Mesodermal cell (in vitro differentiated cells): Measurements from ENCODE around the gene CHAT.

ENCODE experiments used
- H3K27ac ChIP-seq: 2 replicates; pipeline ENCODE4 v1.7.0; 2013; ENCODE audit warnings: mild to moderate bottlenecking, low read depth, low read length, moderate library complexity; ENCODE audit not compliant: severe bottlenecking
- H3K36me3 ChIP-seq: 2 replicates; pipeline ENCODE4 v1.7.1; 2013; ENCODE audit warnings: mild to moderate bottlenecking, low read length, moderate library complexity; ENCODE audit not compliant: control insufficient read depth, insufficient read depth
- H3K4me1 ChIP-seq: one replicate; pipeline ENCODE4 v1.7.1; 2013; ENCODE audit warnings: mild to moderate bottlenecking, low read length; ENCODE audit not compliant: insufficient read depth, control insufficient read depth, poor library complexity, severe bottlenecking
- H3K4me3 ChIP-seq: 2 replicates; pipeline ENCODE4 v1.7.0; 2013; ENCODE audit warnings: low read length, control low read depth, mild to moderate bottlenecking; ENCODE audit not compliant: insufficient read depth, poor library complexity, severe bottlenecking; ENCODE audit errors: extremely low read depth
- H3K9me3 ChIP-seq: 2 replicates; pipeline ENCODE4 v1.7.1; 2013; ENCODE audit warnings: mild to moderate bottlenecking, low read length, moderate library complexity; ENCODE audit not compliant: control insufficient read depth
- WGBS, 2 experiments: methylation state at CpG; one replicate each; pipeline ENCODE4 v1.1.5; 2013; ENCODE audit warnings: missing lambda C conversion rate in 2 of 2; ENCODE audit not compliant: insufficient coverage in 2 of 2; 5-methylcytosine and 5-hydroxymethylcytosine counted together

The CHAT gene

DNA sequence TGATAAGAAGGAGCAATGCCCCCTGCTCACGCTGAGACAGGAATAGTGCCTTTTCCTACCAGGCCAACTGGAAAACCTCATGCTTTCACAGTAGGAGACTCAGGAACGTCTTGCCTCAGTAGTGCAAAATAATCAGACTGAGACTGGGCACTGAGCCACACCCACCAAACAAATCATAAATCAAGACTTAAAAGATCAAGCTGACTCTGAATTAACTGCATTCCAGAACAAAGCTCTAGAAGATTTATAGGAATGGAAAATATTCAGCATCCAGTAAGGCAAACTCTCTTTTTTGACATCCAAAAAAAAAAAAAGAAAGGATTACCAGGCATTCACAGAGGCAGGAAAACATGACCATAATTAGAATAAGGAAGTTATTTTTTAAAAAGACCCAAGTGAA is 34.2 kb upstream of the CHAT start:
- Histone ChIP-seq H3K9me3 (no peaks in the 10 kb centered on the region), H3K36me3 (no peaks in the 10 kb centered on the region), H3K4me3 (no peak overlapping the region), H3K27ac (no peak overlapping the region), H3K4me1 (no peaks in the 10 kb centered on the region)
- 93 to 100% methylated on average over 1 to 2 of the region's 2 CpGs for WGBS, 2 experiments

DNA sequence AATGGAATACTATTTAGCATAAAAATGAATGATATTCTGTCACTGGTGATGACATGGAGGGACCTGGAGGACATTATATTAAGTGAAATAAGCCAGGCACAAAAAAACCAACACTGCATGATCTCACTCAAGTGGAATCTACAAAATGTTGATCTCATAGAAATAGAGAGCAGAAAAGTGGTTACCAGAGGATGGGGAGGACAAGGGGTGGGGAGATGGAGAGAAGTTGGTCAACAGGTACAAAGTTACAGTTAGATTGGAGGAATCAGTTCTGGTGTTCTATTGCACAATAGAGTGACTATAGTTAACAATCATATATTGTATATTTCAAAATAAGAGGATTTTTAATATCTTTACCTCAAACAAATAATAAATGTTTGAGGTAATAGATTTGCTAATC is 28.4 kb upstream of the CHAT start:
- Histone ChIP-seq H3K4me3 (no peak overlapping the region), H3K9me3 (no peaks in the 10 kb centered on the region), H3K27ac (no peak overlapping the region), H3K4me1 (no peaks in the 10 kb centered on the region), H3K36me3 (no peaks in the 10 kb centered on the region)

DNA sequence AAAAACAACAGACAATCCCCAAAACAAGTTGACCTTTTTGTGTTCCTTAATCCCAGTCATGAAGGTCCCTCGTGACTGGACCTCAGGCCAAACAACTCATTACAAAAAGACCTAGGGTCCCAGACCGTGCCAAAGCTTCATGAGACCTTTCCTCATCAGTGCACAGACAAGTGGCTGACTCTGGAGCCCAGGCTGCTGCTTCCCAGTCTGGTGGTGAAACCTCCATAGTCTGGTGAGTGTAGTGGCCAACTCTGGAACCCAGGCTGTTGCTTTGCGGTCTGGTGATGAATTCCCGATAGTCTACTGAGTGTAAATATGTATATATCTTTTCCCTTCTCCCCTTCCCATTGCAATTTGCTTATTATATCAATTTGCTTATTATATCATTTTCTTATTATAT is 25.9 kb upstream of the CHAT start:
- H3K4me1 ChIP-seq: no peaks in the 10 kb centered on the region
- 80 to 89% methylated on average over 1 to 2 of the region's 4 CpGs for WGBS, 2 experiments

DNA sequence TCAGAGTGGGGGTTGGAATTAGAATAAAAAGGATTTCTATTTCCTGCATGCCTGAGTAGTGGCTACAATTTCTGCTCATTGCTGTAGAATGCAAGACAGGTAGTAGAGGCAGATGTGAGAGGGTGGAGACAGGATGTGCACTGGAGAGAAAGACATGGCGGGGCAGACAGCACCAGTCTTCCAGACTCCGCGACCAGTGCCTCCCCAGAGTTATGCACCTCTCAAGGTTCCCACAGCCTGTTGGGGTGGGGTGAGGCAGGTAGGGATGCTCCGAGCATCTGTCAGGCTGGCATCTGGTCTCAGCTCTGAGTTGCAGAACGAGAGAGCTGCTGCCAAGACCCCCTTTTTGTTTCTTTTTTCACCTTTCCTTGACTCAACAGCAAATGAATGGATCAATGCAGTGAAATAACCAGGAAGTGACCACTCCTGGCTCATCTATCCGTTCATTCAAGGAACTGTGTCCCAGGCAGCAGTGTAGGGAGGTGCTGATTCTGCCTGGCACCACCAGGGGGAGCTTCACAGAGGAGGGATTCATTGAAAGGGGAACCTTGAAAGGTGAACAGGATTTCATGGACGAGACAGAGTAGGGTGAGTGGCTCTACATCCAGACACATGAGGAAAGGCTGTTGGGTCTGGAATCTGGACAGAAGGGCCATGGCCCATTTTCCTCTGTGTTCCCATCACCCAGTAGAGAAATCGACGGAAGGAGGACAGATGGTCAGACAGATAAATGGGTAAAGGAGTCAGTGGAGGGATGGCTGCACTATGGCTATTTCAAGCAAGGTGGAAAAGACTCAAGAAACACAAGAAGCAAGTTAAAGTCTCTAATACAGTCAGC is 20.9 kb upstream of the CHAT start:
- Histone ChIP-seq H3K36me3 (no peaks in the 10 kb centered on the region), H3K27ac (no peak overlapping the region), H3K9me3 (no peaks in the 10 kb centered on the region), H3K4me3 (no peak overlapping the region), H3K4me1 (no peaks in the 10 kb centered on the region)
- 6 to 55% methylated on average over 2 to 5 of the region's 9 CpGs for WGBS, 2 experiments

More for the DNA sequence above, 25.9 kb upstream of the CHAT start:
- H3K27ac ChIP-seq: no peak overlapping the region
- no peaks in the 10 kb centered on the region for H3K36me3 ChIP-seq
- H3K4me3 ChIP-seq: no peak overlapping the region
- no peaks in the 10 kb centered on the region for H3K9me3 ChIP-seq

DNA sequence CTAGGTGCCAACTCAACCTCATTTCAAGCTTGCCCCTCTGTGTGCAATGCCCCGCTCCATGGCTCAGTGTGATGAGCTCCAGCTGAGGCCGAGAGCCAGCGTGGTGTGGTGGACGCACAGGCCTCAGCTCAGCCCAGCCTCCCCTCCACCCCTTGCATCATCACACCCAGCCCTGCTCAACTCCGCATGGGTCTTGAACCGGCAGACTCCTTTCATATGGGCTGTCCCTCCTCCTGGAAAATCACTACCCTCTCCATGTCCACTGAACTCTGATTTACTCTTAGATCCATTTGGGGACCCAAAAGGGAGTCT is 20.3 kb upstream of the CHAT start:
- Histone ChIP-seq H3K4me1 (no peaks in the 10 kb centered on the region), H3K4me3 (no peak overlapping the region), H3K9me3 (no peaks in the 10 kb centered on the region), H3K36me3 (no peaks in the 10 kb centered on the region), H3K27ac (no peak overlapping the region)
- WGBS, 2 experiments: 96 to 97% methylated on average over 4 of the region's 6 CpGs

DNA sequence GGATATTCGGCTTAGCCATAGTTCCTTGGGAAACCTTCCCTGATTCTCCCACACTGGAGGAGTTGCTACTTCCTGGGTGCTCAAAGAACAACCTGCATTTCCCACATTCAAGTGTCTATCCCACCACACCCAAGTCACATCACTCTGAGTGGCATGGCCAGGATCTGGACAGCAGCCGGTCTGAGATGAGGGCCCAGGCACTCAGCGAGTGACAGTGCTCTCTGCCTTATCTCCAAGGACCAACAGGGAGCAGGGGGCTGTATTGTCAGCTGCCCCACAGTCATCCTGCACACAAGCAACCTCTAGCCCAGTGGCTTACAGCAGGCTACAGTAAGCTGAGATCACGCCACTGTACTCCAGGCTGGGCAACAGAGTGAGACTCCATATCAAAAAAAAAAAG is 19.8 kb upstream of the CHAT start:
- WGBS, 2 experiments: 69 to 74% methylated on average over 3 of the region's 4 CpGs
- Histone ChIP-seq H3K4me1 (no peaks in the 10 kb centered on the region), H3K36me3 (no peaks in the 10 kb centered on the region), H3K4me3 (no peak overlapping the region), H3K9me3 (no peaks in the 10 kb centered on the region), H3K27ac (no peak overlapping the region)

DNA sequence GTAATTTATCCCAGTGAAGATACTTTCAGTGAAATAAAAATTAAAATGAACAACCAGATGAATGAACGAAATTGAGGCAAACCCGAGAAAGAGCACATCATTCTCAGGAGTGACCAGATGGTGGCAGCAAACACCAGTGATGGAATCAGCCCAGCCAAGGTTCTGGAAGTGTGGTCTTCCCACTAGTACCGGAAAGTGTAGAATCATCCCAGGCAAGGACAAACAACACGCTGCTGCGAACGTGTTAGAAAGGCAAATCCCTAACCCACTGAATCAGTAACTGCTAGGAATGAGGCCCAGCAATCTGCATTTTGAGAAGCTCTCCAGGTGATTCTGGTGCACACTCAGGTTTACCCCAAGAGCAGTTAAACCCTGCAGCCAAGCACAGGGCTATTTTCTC is 19.2 kb upstream of the CHAT start:
- H3K9me3 ChIP-seq: no peaks in the 10 kb centered on the region
- no peaks in the 10 kb centered on the region for H3K36me3 ChIP-seq
- H3K4me3 ChIP-seq: no peak overlapping the region
- H3K4me1 ChIP-seq: no peaks in the 10 kb centered on the region
- 7 to 14% methylated on average over 6 of the region's 6 CpGs for WGBS, 2 experiments
- no peak overlapping the region for H3K27ac ChIP-seq

DNA sequence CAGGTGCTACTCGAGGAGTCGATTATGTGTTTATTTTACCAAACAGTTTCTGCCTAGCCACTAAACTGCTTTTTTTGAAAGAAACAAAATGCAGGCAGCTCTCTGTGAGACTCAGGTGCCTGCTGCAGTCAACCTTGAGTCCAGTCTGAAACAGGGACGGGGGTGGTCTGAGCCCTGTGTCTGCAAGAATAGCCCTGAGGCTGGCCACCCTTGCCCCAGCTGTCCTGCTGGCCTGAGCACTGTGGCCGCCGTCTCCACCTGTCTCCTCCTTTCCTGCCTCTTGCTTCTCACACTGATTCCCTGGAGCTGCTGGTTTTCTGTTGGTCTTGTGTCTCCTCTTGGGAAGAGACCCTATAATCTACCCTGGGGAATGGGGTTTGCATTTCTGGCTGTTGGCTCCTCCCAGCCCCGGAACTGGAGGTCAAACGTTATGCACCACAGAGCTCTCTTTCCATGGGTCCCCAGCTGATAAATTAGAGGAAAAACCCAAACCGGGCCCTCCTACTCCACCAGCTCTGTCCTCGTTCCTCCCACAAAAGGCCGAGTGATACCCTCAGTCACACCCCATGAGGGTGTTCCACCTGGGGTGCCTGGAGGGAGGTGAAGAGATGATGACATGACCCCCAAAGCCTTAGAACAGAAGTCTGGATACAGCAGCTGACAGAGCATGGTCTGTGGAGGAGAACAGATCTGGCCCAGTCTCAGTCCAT is 18.7 kb upstream of the CHAT start:
- no peak overlapping the region for H3K27ac ChIP-seq
- H3K4me1 ChIP-seq: no peaks in the 10 kb centered on the region
- H3K9me3 ChIP-seq: no peaks in the 10 kb centered on the region
- H3K4me3 ChIP-seq: no peak overlapping the region
- H3K36me3 ChIP-seq: no peaks in the 10 kb centered on the region
- WGBS, 2 experiments: 72 to 83% methylated on average over 5 to 6 of the region's 10 CpGs

DNA sequence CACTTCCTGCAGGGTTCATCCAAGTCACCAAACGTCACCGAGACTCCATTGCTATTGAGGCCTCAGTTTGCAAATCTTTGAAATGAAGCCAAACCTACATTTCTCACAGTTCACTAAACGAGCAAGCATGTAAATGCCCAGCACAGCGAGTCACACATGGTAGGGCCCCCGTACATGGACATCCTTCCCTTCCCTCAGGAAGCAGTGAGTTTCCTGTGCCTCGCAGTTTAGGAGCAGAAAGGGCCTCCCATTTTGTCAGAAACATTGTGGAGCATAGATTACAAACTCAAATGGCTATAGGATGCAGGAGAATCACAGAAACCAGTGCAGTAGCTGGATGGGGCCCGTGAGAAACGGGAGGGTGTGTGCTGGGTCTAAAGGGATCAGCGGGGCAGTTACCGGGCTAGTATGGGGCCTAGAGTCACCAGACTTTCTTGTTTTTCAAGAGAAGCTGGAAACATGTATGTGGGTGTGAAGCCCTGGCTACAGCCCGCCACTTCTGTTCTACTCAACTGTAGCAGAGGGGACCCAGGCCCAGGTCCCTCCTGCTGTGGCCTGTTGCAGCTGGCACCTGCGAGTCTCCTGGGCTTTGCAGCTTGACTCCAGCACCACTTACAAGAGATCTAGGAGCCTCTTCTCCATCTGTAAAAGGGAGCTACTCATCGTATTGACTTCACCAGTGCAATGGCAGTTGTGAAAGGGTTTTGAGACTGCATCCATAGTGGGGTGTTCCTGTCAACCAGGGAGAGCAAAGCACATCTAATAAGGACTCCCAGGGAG is 17.9 kb upstream of the CHAT start:
- WGBS, 2 experiments: 87 to 94% methylated on average over 10 to 11 of the region's 13 CpGs
- Histone ChIP-seq H3K4me3 (no peak overlapping the region), H3K27ac (no peak overlapping the region), H3K4me1 (no peaks in the 10 kb centered on the region), H3K9me3 (no peaks in the 10 kb centered on the region), H3K36me3 (no peaks in the 10 kb centered on the region)

DNA sequence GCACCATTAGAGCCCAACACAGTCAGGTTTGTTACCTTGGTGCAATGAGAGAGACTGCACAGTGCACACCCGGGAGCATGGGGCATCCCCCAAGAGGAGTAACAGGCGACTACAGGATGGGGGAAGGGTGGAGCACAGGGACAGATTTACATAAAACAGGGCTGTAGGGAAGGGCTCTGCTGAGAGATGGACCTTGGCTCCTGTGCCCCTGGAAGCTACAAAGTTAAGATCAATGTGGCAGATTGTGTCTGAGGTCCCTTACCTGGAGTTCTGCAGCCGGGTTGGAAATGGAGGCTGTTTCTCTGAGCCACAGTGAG is 17.4 kb upstream of the CHAT start:
- Histone ChIP-seq H3K36me3 (no peaks in the 10 kb centered on the region), H3K4me3 (no peak overlapping the region), H3K9me3 (no peaks in the 10 kb centered on the region), H3K27ac (no peak overlapping the region), H3K4me1 (no peaks in the 10 kb centered on the region)
- WGBS, 2 experiments: 67 to 80% methylated on average over 2 to 3 of the region's 3 CpGs

DNA sequence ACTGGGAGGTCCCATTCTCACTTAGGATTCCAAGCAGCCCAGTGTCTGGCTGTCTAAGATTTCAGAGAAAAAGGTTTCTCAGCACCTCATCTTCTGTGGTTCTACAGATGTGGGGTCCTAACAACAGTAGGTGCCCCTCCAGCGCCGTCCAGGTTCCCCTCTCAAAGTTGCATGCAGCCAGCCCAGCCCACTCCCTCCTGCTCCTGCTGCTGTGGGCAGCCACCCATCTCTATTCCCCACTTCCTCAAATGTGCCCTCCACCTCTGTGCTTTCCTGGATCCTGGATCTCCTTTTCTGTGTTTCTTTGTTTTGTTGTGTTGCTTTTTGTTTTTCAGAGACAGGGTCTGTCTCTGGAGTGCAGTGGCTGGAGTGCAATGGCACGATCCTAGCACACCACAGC is 17.0 kb upstream of the CHAT start:
- 86 to 94% methylated on average over 3 of the region's 3 CpGs for WGBS, 2 experiments
- Histone ChIP-seq H3K9me3 (no peaks in the 10 kb centered on the region), H3K4me3 (no peak overlapping the region), H3K27ac (no peak overlapping the region), H3K36me3 (no peaks in the 10 kb centered on the region), H3K4me1 (no peaks in the 10 kb centered on the region)
